Cardiac muscle cell (in vitro differentiated cells and primary cell): ENCODE data around the gene PPP6R1. TPM values are rescaled to one million over a fixed set of nuclear protein-coding genes. Genes with fewer than 3 reads are reported as not detected.
A peak's percentile ranks its signal among the peaks of the same experiment; 100 is the strongest.

ENCODE experiments used
- DNase-seq, 2 donors: peaks; one replicate each; pipeline versions ENCODE4 v3.0.0 to v3.0.0-alpha.2; 2010 to 2017; ENCODE audit warnings: low read depth in 1 of 2, low spot score in 1 of 2
- H3K27ac ChIP-seq: fragments of 200-600 bp; sonication (generic); 2 replicates; pipeline ENCODE4 v1.5.1; 2016
- H3K27me3 ChIP-seq: fragments of 200-600 bp; sonication (generic); 2 replicates; pipeline ENCODE4 v1.6.0; 2016; ENCODE audit warnings: control low read depth
- H3K36me3 ChIP-seq: fragments of 200-600 bp; sonication (generic); 2 replicates; pipeline ENCODE4 v1.5.1; 2016; ENCODE audit warnings: control low read depth
- H3K4me1 ChIP-seq: fragments of 200-600 bp; sonication (generic); 2 replicates; pipeline ENCODE4 v1.8.1; 2017; ENCODE audit warnings: low read depth, mild to moderate bottlenecking, mixed run types
- H3K4me3 ChIP-seq: fragments of 200-600 bp; sonication (generic); 2 replicates; pipeline ENCODE4 v1.5.1; 2016; ENCODE audit warnings: mild to moderate bottlenecking
- H3K9me3 ChIP-seq: fragments of 200-600 bp; sonication (generic); 2 replicates; pipeline ENCODE4 v1.5.1; 2017; ENCODE audit warnings: low read depth, mild to moderate bottlenecking, control low read depth
- polyA plus RNA-seq: library from polyadenylated mRNA; unstranded; fragments of >200 nt; fragmentation: Nextera tagmentation; extraction: Ambion mirVana; gene quantifications from 2 replicates; pipeline ENCODE4 v1.2.1, GENCODE V29; 2016
- total RNA-seq: library from RNA; depleted of rRNA; stranded (reverse); fragments of >200 nt; gene quantifications from 2 replicates; pipeline ENCODE4 v1.2.3, GENCODE V29; 2016
- TF ChIP-seq, protein P1 (sequence below): IDR thresholded peaks from 2 replicates; pipeline ENCODE4 v1.5.1; 2012; ENCODE audit warnings: low read depth, mild to moderate bottlenecking, low read length

PPP6R1 gene
- total and polyA plus RNA-seq, 2 experiments from 2014 or later: 91.7 to 98.7 TPM

DNA sequence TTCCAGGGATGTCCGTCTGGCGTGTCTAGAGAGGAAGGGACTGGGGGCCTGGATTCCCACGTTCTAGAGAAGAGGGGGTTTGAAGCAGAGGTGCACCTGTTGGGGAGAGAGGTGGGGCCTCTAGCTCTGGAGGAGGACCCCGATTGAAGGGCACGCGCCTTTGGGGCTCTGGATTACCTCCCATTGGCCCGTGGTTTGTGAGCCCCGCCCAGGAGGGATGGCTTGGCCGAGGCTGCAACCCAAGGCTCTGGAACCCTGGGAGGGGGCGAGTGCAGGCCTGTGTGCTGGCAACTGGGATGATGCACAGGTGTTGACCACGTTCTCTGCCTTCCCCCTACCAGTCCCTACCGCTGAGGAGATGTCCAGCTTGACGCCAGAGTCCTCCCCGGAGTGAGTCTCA is 46.2 kb upstream of the PPP6R1 start:
- H3K27ac ChIP-seq: no peak overlapping the region
- TF ChIP-seq, protein P1, sequence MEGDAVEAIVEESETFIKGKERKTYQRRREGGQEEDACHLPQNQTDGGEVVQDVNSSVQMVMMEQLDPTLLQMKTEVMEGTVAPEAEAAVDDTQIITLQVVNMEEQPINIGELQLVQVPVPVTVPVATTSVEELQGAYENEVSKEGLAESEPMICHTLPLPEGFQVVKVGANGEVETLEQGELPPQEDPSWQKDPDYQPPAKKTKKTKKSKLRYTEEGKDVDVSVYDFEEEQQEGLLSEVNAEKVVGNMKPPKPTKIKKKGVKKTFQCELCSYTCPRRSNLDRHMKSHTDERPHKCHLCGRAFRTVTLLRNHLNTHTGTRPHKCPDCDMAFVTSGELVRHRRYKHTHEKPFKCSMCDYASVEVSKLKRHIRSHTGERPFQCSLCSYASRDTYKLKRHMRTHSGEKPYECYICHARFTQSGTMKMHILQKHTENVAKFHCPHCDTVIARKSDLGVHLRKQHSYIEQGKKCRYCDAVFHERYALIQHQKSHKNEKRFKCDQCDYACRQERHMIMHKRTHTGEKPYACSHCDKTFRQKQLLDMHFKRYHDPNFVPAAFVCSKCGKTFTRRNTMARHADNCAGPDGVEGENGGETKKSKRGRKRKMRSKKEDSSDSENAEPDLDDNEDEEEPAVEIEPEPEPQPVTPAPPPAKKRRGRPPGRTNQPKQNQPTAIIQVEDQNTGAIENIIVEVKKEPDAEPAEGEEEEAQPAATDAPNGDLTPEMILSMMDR: no peak
- peaks cover 37% of the 10 kb centered on the region for H3K36me3 ChIP-seq
- no peaks in the 10 kb centered on the region for H3K9me3 ChIP-seq
- DNase-seq: no peak
- H3K4me3 ChIP-seq: no peak overlapping the region
- no peaks in the 10 kb centered on the region for H3K4me1 ChIP-seq
- H3K27me3 ChIP-seq: no peaks in the 10 kb centered on the region

DNA sequence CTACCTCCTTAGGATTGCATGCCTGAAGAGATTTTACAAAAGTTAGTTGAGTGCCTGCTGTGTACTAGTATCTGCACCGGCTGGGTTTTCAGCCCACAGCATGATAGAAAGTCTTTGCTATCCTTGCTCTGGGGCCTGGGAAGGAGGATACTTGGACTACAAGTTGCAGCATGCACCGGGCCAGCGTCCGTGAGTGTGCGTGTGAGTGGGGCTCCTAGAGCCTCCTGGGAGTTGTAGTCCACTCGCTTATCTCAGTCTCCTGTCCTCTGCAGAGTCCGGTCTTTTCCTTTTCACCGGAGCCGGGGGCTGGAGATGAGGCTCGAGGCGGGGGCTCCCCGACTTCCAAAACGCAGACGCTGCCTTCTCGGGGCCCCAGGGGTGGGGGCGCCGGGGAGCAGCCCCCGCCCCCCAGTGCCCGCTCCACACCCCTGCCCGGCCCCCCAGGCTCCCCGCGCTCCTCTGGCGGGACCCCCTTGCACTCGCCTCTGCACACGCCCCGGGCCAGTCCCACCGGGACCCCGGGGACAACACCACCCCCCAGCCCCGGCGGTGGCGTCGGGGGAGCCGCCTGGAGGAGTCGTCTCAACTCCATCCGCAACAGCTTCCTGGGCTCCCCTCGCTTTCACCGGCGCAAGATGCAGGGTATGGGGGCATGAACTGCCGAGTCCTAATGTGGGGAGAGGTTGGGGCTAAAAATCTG is 45.6 kb upstream of the PPP6R1 start:
- Histone ChIP-seq H3K4me1 (no peaks in the 10 kb centered on the region), H3K27me3 (no peaks in the 10 kb centered on the region), H3K27ac (no peak overlapping the region), H3K36me3 (peaks cover 34% of the 10 kb centered on the region), H3K4me3 (no peak overlapping the region), H3K9me3 (no peaks in the 10 kb centered on the region)
- TF ChIP-seq, protein P1: no peak
- peak; percentile 33 to 56 for DNase-seq

DNA sequence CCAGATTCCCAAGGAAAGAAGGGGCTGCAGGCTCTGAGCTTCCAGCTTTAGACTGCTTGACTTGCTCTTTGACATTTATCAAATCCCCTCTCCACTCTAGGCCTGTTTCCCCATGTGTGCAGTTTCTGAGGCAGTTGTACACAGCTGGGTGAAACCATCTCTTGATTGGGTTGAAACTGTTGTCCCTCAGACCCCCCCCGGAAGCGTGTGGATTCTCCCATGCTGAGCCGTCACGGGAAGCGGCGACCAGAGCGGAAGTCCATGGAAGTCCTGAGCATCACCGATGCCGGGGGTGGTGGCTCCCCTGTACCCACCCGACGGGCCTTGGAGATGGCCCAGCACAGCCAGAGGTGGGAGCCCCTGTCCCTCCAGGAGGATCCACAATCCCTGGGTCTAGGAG is 44.7 kb upstream of the PPP6R1 start:
- Histone ChIP-seq H3K36me3 (peaks cover 34% of the 10 kb centered on the region), H3K9me3 (no peaks in the 10 kb centered on the region), H3K4me3 (no peak overlapping the region), H3K4me1 (no peaks in the 10 kb centered on the region), H3K27me3 (no peaks in the 10 kb centered on the region), H3K27ac (no peak overlapping the region)
- TF ChIP-seq, protein P1: no peak
- no peak for DNase-seq

- H3K4me3 ChIP-seq: no peak overlapping the region
- DNase-seq: no peak
- peaks cover 30% of the 10 kb centered on the region for H3K36me3 ChIP-seq
- no peaks in the 10 kb centered on the region for H3K27me3 ChIP-seq
- H3K4me1 ChIP-seq: no peaks in the 10 kb centered on the region
- TF ChIP-seq, protein P1: no peak
- no peaks in the 10 kb centered on the region for H3K9me3 ChIP-seq
- no peak overlapping the region for H3K27ac ChIP-seq
Measured at GRCh38 chr19:55302318-55302703, 43.5 kb upstream of the PPP6R1 start.

DNA sequence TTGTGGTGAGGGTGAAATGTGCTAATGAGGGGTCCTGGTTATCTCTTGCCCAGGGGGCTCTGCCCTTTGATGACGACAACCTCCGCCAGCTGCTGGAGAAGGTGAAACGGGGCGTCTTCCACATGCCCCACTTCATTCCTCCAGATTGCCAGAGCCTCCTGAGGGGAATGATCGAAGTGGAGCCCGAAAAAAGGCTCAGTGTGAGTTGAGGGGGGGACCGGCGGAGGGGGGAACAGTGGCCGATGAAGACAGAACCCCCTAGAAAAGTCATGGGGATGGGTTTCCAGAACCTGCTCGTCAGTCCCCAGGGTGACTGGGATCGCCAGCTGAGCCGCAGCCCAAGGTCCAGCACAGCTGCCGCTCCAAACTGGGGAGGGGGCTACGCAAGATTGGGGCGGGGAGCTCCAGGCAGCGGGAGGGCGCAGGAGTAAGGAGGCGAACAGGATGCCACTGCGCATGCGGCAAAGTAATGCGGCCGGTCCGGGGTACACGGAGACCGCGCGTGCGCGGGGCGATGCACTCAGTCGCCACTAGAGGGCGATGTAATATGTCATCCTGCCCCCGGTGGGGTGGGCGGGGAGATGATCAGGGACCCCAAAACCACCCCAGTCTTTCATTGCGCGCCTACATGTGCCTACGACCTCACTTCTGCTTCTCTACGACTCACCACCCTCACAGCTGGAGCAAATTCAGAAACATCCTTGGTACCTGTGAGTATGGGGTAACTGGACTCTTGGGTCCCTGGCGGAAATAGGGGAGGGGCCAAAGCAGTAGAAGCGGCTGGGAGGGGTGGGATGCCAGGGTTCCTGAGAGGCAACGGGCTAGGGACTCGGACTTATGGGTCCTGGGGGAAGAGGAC is 42.9 kb upstream of the PPP6R1 start:
- TF ChIP-seq, protein P1: peak; percentile 81
- peaks cover 26% of the 10 kb centered on the region for H3K36me3 ChIP-seq
- no peaks in the 10 kb centered on the region for H3K9me3 ChIP-seq
- H3K4me1 ChIP-seq: no peaks in the 10 kb centered on the region
- H3K4me3 ChIP-seq: no peak overlapping the region
- no peaks in the 10 kb centered on the region for H3K27me3 ChIP-seq
- DNase-seq: peak; percentile 80 to 88
- no peak overlapping the region for H3K27ac ChIP-seq
